ENCODE measurements around the gene PTGES.
"Not testable (repeated sequence)": the region's sequence is repeated elsewhere in the genome, so short reads cannot be mapped to it uniquely, and the experiment has no call there.

The PTGES gene

DNA sequence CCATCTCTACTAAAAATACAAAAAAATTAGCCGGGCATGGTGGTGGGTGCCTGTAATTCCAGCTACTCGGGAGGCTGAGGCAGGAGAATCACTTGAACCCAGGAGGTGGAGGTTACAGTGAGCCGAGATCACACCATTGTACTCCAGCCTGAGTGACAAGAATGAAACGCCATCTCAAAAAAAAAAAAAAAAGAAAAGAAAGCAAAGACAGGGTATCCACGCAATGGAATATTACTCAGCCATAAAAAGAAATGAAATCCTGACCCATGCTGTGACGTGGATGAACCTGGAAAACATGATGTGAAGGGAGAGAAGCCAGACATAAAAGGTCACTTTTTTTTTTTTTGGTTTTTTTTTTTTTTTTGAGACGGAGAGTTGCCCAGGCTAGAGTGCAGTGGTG, 7.9 kb upstream of the PTGES start:
- not testable (repeated sequence) for H3K27me3 ChIP-seq (replicated peaks; ENCODE audit: control insufficient read depth, insufficient read depth, low read length, poor library complexity, severe bottlenecking); H3K27ac ChIP-seq (ENCODE audit: insufficient read depth, low read length, poor library complexity, severe bottlenecking); DNase-seq; H3K9me3 ChIP-seq (ENCODE audit: control insufficient read depth, low read length); H3K36me3 ChIP-seq (ENCODE audit: control insufficient read depth, insufficient read depth, low read length); H3K4me3 ChIP-seq (ENCODE audit: insufficient read depth, low read depth, low read length, poor library complexity, severe bottlenecking); H3K4me1 ChIP-seq (ENCODE audit: control insufficient read depth, insufficient read depth, low read length, poor library complexity, severe bottlenecking)

DNA sequence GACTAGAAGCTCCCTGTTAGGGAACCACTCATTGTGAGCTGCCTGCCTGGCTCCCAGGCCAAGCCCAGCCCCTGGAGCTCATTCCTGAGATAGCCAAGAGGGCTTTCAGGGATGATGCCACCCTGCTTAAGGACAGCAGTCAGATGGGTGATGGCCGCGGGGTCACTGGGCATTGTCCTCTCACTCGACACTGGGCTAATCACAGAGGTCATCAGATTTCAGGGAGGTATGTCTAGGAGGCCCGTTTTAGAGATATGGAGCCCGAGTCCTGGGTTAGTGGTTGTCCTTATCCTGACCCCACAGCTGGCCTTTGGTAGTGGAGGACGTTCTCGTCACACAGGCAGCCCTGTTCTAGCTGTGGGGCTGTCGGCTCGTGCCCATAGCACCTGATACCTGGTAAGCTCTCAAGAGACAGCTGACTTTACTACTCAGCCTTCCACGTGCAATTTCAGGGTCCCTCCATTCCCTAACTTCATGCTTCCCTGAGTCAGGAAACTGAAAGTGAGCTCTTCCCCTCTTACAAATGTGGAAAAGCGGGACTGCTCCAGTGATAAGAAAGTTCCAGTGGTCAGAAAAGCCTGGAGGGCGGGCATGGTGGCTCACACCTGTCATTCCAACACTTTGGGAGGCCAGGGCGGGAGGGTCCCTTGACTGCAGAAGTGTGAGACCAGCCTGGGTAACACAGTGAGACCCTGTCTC, 7.1 kb upstream of the PTGES start:
- Histone ChIP-seq H3K27me3 (replicated peaks; ENCODE audit: control insufficient read depth, insufficient read depth, low read length, poor library complexity, severe bottlenecking) (peaks cover 4% of the 10 kb centered on the region), H3K4me3 (ENCODE audit: insufficient read depth, low read depth, low read length, poor library complexity, severe bottlenecking) (no peak overlapping the region), H3K36me3 (ENCODE audit: control insufficient read depth, insufficient read depth, low read length) (no peaks in the 10 kb centered on the region), H3K9me3 (ENCODE audit: control insufficient read depth, low read length) (no peaks in the 10 kb centered on the region), H3K4me1 (ENCODE audit: control insufficient read depth, insufficient read depth, low read length, poor library complexity, severe bottlenecking) (no peaks in the 10 kb centered on the region), H3K27ac (ENCODE audit: insufficient read depth, low read length, poor library complexity, severe bottlenecking) (no peak overlapping the region)
- no peak for DNase-seq

DNA sequence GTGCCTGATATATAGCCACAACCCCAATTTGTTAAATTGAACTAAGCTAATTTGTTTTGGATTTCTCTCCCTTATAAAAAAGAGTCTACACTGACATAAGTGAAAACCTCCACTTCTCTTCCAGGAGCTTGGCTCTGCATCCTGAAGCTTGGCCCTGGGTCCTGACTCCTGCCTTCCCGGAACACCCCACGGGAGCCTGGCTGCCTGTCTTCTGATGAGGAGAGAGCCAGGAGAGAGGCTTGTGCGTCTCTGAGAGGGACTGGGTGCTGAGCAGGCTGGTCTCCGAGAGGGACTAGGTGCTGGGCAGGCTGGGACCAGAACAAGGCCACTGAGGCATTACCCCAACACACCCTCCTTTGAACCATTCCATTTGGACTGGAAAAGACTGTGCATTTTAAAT, 6.5 kb upstream of the PTGES start:
- no peaks in the 10 kb centered on the region for H3K4me1 ChIP-seq (ENCODE audit: control insufficient read depth, insufficient read depth, low read length, poor library complexity, severe bottlenecking)
- no peaks in the 10 kb centered on the region for H3K9me3 ChIP-seq (ENCODE audit: control insufficient read depth, low read length)
- DNase-seq: no peak
- H3K4me3 ChIP-seq (ENCODE audit: insufficient read depth, low read depth, low read length, poor library complexity, severe bottlenecking): no peak overlapping the region
- H3K27ac ChIP-seq (ENCODE audit: insufficient read depth, low read length, poor library complexity, severe bottlenecking): no peak overlapping the region
- H3K27me3 ChIP-seq (replicated peaks; ENCODE audit: control insufficient read depth, insufficient read depth, low read length, poor library complexity, severe bottlenecking): peaks cover 4% of the 10 kb centered on the region
- H3K36me3 ChIP-seq (ENCODE audit: control insufficient read depth, insufficient read depth, low read length): no peaks in the 10 kb centered on the region

DNA sequence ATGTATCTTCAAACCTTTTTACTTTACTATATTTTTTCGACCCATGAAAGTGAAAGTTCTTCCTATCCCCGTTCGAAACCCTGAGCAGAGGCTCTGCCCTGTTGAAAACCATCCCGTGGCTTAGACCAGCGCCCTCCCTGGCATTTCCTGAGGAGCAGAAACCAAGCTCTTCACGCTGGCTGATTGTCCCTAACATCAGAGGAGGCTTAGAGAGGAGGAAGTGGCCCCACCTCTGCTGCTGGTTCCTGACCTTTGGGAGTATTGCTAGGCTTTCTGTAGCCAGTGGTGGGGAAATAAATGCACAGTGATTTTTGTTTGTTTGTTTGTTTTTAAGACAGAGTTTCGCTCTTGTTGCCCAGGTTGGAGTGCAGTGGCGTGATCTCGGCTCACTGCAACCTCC, 4.2 kb upstream of the PTGES start:
- Histone ChIP-seq H3K27ac (ENCODE audit: insufficient read depth, low read length, poor library complexity, severe bottlenecking) (no peak overlapping the region), H3K36me3 (ENCODE audit: control insufficient read depth, insufficient read depth, low read length) (no peaks in the 10 kb centered on the region), H3K4me1 (ENCODE audit: control insufficient read depth, insufficient read depth, low read length, poor library complexity, severe bottlenecking) (peaks cover 6% of the 10 kb centered on the region), H3K4me3 (ENCODE audit: insufficient read depth, low read depth, low read length, poor library complexity, severe bottlenecking) (no peak overlapping the region), H3K9me3 (ENCODE audit: control insufficient read depth, low read length) (no peaks in the 10 kb centered on the region), H3K27me3 (replicated peaks; ENCODE audit: control insufficient read depth, insufficient read depth, low read length, poor library complexity, severe bottlenecking) (peaks cover 4% of the 10 kb centered on the region)
- no peak for DNase-seq

DNA sequence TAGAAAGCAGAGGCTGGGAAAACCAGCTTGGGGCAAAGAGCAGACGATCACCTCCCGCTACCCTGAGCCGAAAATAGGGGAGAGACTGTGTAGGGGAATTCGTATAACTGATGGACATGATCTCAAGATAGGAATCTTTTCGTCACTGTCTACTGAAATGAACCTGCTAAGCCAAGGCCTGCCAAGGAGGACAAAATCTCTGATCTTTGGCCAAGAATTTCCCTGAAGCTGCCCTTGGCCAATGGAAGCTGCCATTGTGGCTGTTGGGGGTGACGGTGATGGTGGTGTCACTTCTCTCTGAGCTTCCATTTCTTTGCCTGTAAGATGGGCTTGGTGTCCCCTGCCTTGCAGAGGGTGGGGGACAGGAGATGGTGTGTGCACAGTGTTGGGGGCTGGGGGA, 3.3 kb upstream of the PTGES start:
- H3K9me3 ChIP-seq (ENCODE audit: control insufficient read depth, low read length): no peaks in the 10 kb centered on the region
- peaks cover 6% of the 10 kb centered on the region for H3K4me1 ChIP-seq (ENCODE audit: control insufficient read depth, insufficient read depth, low read length, poor library complexity, severe bottlenecking)
- H3K27ac ChIP-seq (ENCODE audit: insufficient read depth, low read length, poor library complexity, severe bottlenecking): no peak overlapping the region
- peaks cover 4% of the 10 kb centered on the region for H3K27me3 ChIP-seq (replicated peaks; ENCODE audit: control insufficient read depth, insufficient read depth, low read length, poor library complexity, severe bottlenecking)
- no peaks in the 10 kb centered on the region for H3K36me3 ChIP-seq (ENCODE audit: control insufficient read depth, insufficient read depth, low read length)
- no peak overlapping the region for H3K4me3 ChIP-seq (ENCODE audit: insufficient read depth, low read depth, low read length, poor library complexity, severe bottlenecking)
- DNase-seq: no peak

DNA sequence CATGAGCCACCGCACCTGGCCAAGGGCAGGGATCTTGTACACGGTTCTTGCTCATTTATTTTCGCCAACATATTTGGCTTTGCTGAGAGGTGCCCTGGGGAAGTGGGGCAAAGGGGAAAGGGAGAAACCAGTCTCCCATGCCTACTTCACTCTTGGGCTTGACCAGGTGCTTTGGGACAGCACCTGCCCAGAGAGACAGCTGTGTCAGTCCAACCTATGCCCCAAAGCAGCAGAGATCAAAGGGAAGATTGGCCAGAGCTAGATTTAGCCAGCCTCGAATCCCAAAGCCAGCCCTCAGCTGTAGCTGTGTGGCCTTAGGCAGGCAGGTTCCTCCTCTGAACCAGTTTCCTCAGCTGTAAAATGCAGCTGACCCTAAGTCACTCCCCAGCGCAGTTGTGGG, 2.3 kb upstream of the PTGES start:
- no peaks in the 10 kb centered on the region for H3K9me3 ChIP-seq (ENCODE audit: control insufficient read depth, low read length)
- no peak overlapping the region for H3K27ac ChIP-seq (ENCODE audit: insufficient read depth, low read length, poor library complexity, severe bottlenecking)
- no peaks in the 10 kb centered on the region for H3K36me3 ChIP-seq (ENCODE audit: control insufficient read depth, insufficient read depth, low read length)
- H3K4me3 ChIP-seq (ENCODE audit: insufficient read depth, low read depth, low read length, poor library complexity, severe bottlenecking): no peak overlapping the region
- peaks cover 4% of the 10 kb centered on the region for H3K27me3 ChIP-seq (replicated peaks; ENCODE audit: control insufficient read depth, insufficient read depth, low read length, poor library complexity, severe bottlenecking)
- peaks cover 6% of the 10 kb centered on the region for H3K4me1 ChIP-seq (ENCODE audit: control insufficient read depth, insufficient read depth, low read length, poor library complexity, severe bottlenecking)
- DNase-seq: no peak

DNA sequence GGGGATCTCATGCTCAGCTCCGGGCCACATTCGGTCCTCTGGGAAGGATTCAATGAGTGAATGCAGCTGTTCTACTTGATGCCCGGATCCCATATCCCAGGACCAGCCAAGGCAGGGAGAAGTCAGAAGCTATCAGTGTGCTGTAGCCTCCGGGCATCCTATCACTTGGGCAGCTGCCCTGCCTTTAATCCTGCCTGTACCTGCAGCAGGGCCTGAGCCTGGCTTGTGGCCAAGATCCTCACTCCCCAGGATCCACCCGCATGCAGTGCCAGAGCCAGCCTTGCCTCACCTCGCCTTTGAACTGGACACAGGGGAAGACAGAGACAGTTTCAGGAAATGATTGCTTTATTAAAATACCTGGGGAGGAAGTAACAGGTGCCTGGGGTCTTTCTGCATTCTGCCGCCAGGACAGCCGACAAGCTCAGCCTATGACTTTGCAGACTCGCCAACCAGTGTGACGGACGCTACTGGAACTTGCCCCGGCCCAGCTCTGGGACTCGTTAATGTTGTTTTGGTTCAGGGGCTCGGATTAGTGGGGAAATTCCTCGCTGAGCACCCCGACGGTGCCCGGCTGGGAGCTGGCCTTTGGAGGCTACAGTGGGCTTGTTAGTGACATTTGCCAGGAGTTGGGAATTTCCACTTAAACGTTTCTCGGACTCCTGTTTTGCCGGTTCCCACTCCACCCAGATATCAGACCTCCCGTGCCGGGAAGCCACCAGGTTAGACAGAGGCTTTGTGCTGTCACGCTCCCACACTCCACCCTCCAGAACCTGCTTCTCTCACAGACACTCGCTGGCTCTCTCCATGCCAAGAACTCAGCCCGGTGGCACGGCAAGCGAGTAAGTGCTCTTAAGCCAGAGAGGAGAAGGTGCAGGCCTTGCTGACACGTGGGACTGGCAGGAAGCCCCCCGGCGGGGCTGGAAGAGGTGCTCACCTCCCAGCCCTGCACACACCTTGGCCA, 721 bp downstream of the PTGES start:
- H3K9me3 ChIP-seq (ENCODE audit: control insufficient read depth, low read length): no peaks in the 10 kb centered on the region
- no peak overlapping the region for H3K4me3 ChIP-seq (ENCODE audit: insufficient read depth, low read depth, low read length, poor library complexity, severe bottlenecking)
- peaks cover 4% of the 10 kb centered on the region for H3K27me3 ChIP-seq (replicated peaks; ENCODE audit: control insufficient read depth, insufficient read depth, low read length, poor library complexity, severe bottlenecking)
- no peak for DNase-seq
- no peak overlapping the region for H3K27ac ChIP-seq (ENCODE audit: insufficient read depth, low read length, poor library complexity, severe bottlenecking)
- no peaks in the 10 kb centered on the region for H3K36me3 ChIP-seq (ENCODE audit: control insufficient read depth, insufficient read depth, low read length)
- H3K4me1 ChIP-seq (ENCODE audit: control insufficient read depth, insufficient read depth, low read length, poor library complexity, severe bottlenecking): peaks cover 6% of the 10 kb centered on the region

DNA sequence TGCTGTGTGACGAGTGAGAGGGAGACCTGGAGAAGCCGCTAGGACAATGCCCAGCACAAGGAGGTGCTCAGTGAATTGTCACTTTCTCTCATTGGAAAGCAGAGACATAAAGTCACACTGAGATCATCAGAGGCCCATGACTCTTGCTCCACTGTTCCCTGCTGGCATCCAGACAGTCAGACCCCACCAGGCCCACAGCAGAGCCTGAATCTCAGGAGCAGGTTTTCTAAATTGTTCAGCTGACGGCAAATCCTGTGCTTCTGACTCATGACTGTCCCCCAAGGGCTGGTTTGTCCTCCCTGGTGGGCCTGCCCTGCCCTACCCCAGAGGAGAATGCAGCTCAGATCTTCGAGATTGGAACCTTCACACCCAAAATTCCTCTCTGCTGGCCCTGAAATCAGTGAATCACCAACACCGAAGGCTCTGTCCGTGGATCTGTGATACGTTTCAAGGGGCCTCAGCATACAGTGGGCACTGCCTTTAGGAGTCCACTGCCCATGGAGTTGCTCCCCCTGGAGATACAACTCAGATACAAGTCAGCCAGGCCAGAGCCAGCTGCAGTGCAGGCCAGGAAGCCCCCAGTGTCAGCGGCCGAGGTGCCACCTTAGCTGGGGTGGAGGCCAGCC, 2.7 kb downstream of the PTGES start:
- DNase-seq: no peak
- H3K27ac ChIP-seq (ENCODE audit: insufficient read depth, low read length, poor library complexity, severe bottlenecking): no peak overlapping the region
- H3K9me3 ChIP-seq (ENCODE audit: control insufficient read depth, low read length): no peaks in the 10 kb centered on the region
- peaks cover 2% of the 10 kb centered on the region for H3K27me3 ChIP-seq (replicated peaks; ENCODE audit: control insufficient read depth, insufficient read depth, low read length, poor library complexity, severe bottlenecking)
- H3K4me3 ChIP-seq (ENCODE audit: insufficient read depth, low read depth, low read length, poor library complexity, severe bottlenecking): no peak overlapping the region
- no peaks in the 10 kb centered on the region for H3K36me3 ChIP-seq (ENCODE audit: control insufficient read depth, insufficient read depth, low read length)
- H3K4me1 ChIP-seq (ENCODE audit: control insufficient read depth, insufficient read depth, low read length, poor library complexity, severe bottlenecking): peaks cover 6% of the 10 kb centered on the region

DNA sequence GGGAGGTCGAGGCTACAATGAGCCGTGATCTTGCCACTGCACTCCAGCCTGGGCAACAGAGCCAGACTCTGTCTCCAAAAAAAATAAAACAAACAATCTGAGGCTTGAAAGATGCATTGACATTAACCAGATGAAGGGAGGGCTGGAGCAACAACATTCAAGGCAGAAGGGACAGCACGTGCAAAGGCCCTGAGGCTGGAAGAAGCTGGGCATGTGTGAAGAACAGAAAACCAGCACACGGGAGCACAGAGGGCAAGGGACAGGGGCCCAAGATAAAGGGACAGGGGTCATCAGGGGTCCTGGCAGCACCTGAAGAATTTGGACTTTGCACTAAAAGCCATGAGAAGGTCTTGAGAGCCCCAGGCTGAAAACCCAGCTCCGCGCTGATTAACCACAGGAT, 3.3 kb downstream of the PTGES start:
- H3K4me1 ChIP-seq (ENCODE audit: control insufficient read depth, insufficient read depth, low read length, poor library complexity, severe bottlenecking): peaks cover 6% of the 10 kb centered on the region
- H3K9me3 ChIP-seq (ENCODE audit: control insufficient read depth, low read length): no peaks in the 10 kb centered on the region
- H3K36me3 ChIP-seq (ENCODE audit: control insufficient read depth, insufficient read depth, low read length): no peaks in the 10 kb centered on the region
- no peak overlapping the region for H3K4me3 ChIP-seq (ENCODE audit: insufficient read depth, low read depth, low read length, poor library complexity, severe bottlenecking)
- H3K27ac ChIP-seq (ENCODE audit: insufficient read depth, low read length, poor library complexity, severe bottlenecking): no peak overlapping the region
- DNase-seq: no peak
- H3K27me3 ChIP-seq (replicated peaks; ENCODE audit: control insufficient read depth, insufficient read depth, low read length, poor library complexity, severe bottlenecking): no peaks in the 10 kb centered on the region

DNA sequence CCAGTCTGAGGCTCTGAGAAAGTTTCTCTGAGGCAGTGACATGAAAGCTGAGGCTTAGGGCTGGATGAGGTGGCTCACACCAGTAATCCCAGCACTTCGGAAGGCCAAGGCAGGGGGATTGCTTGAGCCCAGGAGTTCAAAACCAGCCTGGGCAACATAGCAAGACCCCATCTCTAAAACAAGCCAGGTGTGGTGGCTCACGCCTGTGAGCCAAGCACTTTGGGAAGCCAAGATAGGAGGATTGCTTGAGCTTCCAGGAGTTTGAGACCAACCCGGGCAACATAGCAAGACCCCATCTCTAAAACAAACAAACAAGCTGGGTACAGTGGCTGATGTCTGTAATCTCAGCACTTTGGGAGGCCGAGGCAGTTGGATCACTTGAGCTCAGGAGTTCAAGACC, 3.8 kb downstream of the PTGES start:
- H3K27ac ChIP-seq (ENCODE audit: insufficient read depth, low read length, poor library complexity, severe bottlenecking); DNase-seq; H3K9me3 ChIP-seq (ENCODE audit: control insufficient read depth, low read length); H3K4me3 ChIP-seq (ENCODE audit: insufficient read depth, low read depth, low read length, poor library complexity, severe bottlenecking); H3K4me1 ChIP-seq (ENCODE audit: control insufficient read depth, insufficient read depth, low read length, poor library complexity, severe bottlenecking); H3K36me3 ChIP-seq (ENCODE audit: control insufficient read depth, insufficient read depth, low read length); H3K27me3 ChIP-seq (replicated peaks; ENCODE audit: control insufficient read depth, insufficient read depth, low read length, poor library complexity, severe bottlenecking): not testable (repeated sequence)
